Esophagus (tissue), 2 donors: ENCODE measurements around the gene OSBPL8. TPM values are rescaled to one million over a fixed set of nuclear protein-coding genes. Genes with fewer than 3 reads are reported as not detected.
"Not testable (repeated sequence)": the region's sequence is repeated elsewhere in the genome, so short reads cannot be mapped to it uniquely, and the experiment has no call there.

Source experiments
- H3K27ac ChIP-seq, 2 donors: one replicate each; pipeline ENCODE4 v1.5.1; 2013; ENCODE audit warnings: low read depth in 2 of 2, mild to moderate bottlenecking in 2 of 2, inconsistent platforms in 1 of 2, low read length in 1 of 2, moderate library complexity in 1 of 2
- H3K27me3 ChIP-seq, 2 donors: one replicate each; pipeline ENCODE4 v1.6.1; 2013; ENCODE audit warnings: low read length in 2 of 2, control low read depth in 1 of 2, mild to moderate bottlenecking in 1 of 2; ENCODE audit not compliant: insufficient read depth in 2 of 2, control insufficient read depth in 1 of 2
- H3K36me3 ChIP-seq, 2 donors: one replicate each; pipeline ENCODE4 v1.6.1; 2013; ENCODE audit warnings: low read length in 1 of 2; ENCODE audit not compliant: control insufficient read depth in 2 of 2, insufficient read depth in 2 of 2
- H3K4me1 ChIP-seq, 2 donors: one replicate each; pipeline ENCODE4 v1.6.1; 2013; ENCODE audit warnings: low read length in 1 of 2; ENCODE audit not compliant: control insufficient read depth in 2 of 2, insufficient read depth in 2 of 2
- H3K4me3 ChIP-seq, 2 donors: one replicate each; pipeline ENCODE4 v1.5.1; 2013; ENCODE audit warnings: low read length in 2 of 2, mild to moderate bottlenecking in 2 of 2, low read depth in 1 of 2, moderate library complexity in 1 of 2
- H3K9me3 ChIP-seq, 2 donors: one replicate each; pipeline ENCODE4 v1.6.1; 2013; ENCODE audit warnings: mild to moderate bottlenecking in 2 of 2, low read depth in 1 of 2, low read length in 1 of 2, moderate library complexity in 1 of 2; ENCODE audit not compliant: control insufficient read depth in 2 of 2, insufficient read depth in 1 of 2
- WGBS, 2 donors: extraction: QIAGEN DNeasy Blood & Tissue Kit; methylation state at CpG; one replicate each; pipeline ENCODE4 v1.1.7; 2013; 5-methylcytosine and 5-hydroxymethylcytosine counted together
- polyA plus RNA-seq, 2 donors: library from polyadenylated mRNA; stranded (reverse); fragments of 200-250 nt; gene quantifications; one replicate each; pipeline ENCODE4 v1.2.3, GENCODE V29; 2013
- donor health status: healthy with polysubstance abuse.
- donor health status: Bipolar disorder and iron deficiency.

OSBPL8 gene
- polyA plus RNA-seq, 2 donors = 9.3 to 11.1 TPM

DNA sequence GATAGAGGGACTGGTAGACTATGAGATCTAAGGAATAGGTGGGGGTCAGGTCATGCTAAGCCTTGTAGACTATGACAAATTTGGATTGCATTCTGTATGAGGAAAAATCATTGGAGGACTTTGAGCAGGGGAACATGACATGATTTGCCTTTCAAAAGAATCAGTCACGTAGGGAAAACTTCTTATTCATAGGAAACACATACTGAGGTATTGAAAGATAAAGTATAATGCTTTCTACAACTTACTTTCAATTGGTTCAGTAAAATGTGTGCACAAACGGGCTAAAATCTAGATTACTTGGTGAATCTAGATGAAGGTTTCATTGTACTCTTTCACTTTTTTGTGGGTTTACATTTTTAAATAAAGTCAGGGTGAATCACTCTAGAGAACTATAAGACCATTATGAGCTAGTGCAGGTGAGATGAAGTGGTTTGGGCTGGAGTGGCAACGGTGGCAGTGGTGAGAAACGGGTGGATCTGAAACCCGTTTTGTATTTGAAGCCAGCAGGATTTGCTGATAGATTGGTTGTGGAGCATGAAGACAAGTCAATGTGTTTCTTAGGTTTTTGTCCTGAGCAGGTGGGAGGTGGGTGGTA, 218.0 kb downstream of the OSBPL8 start:
- no peaks in the 10 kb centered on the region for H3K27me3 ChIP-seq
- H3K9me3 ChIP-seq = no peaks in the 10 kb centered on the region
- peak overlapping the region in 1 of 2 donors; percentile 9 for H3K27ac ChIP-seq
- 68 to 71% methylated on average over 5 of the region's 5 CpGs for WGBS, 2 donors
- H3K4me3 ChIP-seq = no peak overlapping the region
- H3K4me1 ChIP-seq = no peaks in the 10 kb centered on the region
- no peaks in the 10 kb centered on the region for H3K36me3 ChIP-seq

GRCh38 chr12:76340680-76341435, 218.7 kb downstream of the OSBPL8 start:
- Histone ChIP-seq H3K27ac (no peak overlapping the region), H3K4me3 (no peak overlapping the region), H3K36me3 (no peaks in the 10 kb centered on the region), H3K4me1 (no peaks in the 10 kb centered on the region), H3K27me3 (no peaks in the 10 kb centered on the region), H3K9me3 (no peaks in the 10 kb centered on the region)
- WGBS, 2 donors = 75 to 78% methylated on average over 9 of the region's 9 CpGs

- no peak overlapping the region for H3K27ac ChIP-seq
- 85 to 87% methylated on average over 3 of the region's 3 CpGs for WGBS, 2 donors
- no peaks in the 10 kb centered on the region for H3K27me3 ChIP-seq
- no peaks in the 10 kb centered on the region for H3K4me1 ChIP-seq
- H3K4me3 ChIP-seq = no peak overlapping the region
- H3K36me3 ChIP-seq = no peaks in the 10 kb centered on the region
- H3K9me3 ChIP-seq = no peaks in the 10 kb centered on the region
These were observed 222.0 kb downstream of the OSBPL8 start for GRCh38 chr12:76337583-76337982.

DNA sequence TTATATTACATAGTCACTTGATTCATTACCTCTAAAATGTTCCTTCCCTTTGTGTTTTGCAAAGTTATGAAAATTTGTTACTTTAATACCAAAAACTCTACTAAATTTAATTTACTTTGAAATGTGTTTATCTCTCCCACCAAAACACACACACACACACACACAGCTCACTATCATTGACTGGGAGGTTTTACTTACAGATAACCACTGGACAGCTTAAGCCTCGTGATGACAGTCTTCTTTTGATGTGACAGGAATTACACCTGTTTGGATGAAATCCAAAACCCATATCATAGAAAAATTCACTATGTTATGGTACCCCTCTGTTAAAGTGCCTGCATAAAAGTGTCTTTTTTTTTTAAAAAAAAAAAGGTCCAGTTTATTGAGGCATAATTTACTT, 227.0 kb downstream of the OSBPL8 start:
- Histone ChIP-seq H3K36me3 (no peaks in the 10 kb centered on the region), H3K4me3 (no peak overlapping the region), H3K27me3 (no peaks in the 10 kb centered on the region), H3K9me3 (no peaks in the 10 kb centered on the region), H3K27ac (no peak overlapping the region), H3K4me1 (no peaks in the 10 kb centered on the region)
- 20 to 32% methylated on average over 1 of the region's 1 CpG for WGBS, 2 donors

DNA sequence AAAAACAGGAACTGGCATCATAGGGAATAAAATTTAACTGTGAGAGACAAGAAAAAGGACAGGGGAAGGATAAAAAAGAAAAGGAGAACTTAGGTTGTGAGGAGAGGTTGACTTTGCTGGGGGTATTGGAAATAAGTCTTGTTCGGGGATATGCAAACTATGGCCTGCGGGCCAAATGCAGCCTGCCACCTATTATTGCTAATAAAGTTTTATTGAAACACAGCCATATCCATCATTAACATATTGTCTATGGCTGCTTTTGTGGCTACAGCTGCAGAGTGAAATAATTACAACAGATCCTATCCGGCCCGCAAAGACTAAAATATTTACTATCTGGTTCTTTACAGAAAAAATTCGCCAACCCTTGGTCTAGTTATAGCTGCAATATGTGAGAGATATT, 230.0 kb downstream of the OSBPL8 start:
- no peaks in the 10 kb centered on the region for H3K27me3 ChIP-seq
- H3K4me3 ChIP-seq = no peak overlapping the region
- WGBS, 2 donors = 95 to 96% methylated on average over 5 of the region's 5 CpGs
- no peaks in the 10 kb centered on the region for H3K36me3 ChIP-seq
- no peaks in the 10 kb centered on the region for H3K4me1 ChIP-seq
- H3K9me3 ChIP-seq = no peaks in the 10 kb centered on the region
- H3K27ac ChIP-seq = no peak overlapping the region

- Histone ChIP-seq H3K4me1 (no peaks in the 10 kb centered on the region), H3K4me3 (no peak overlapping the region), H3K27me3 (no peaks in the 10 kb centered on the region), H3K36me3 (no peaks in the 10 kb centered on the region), H3K9me3 (no peaks in the 10 kb centered on the region), H3K27ac (no peak overlapping the region)
- WGBS, 2 donors = 65 to 80% methylated on average over 2 of the region's 2 CpGs
These were observed 230.4 kb downstream of the OSBPL8 start for GRCh38 chr12:76329159-76329558.

DNA sequence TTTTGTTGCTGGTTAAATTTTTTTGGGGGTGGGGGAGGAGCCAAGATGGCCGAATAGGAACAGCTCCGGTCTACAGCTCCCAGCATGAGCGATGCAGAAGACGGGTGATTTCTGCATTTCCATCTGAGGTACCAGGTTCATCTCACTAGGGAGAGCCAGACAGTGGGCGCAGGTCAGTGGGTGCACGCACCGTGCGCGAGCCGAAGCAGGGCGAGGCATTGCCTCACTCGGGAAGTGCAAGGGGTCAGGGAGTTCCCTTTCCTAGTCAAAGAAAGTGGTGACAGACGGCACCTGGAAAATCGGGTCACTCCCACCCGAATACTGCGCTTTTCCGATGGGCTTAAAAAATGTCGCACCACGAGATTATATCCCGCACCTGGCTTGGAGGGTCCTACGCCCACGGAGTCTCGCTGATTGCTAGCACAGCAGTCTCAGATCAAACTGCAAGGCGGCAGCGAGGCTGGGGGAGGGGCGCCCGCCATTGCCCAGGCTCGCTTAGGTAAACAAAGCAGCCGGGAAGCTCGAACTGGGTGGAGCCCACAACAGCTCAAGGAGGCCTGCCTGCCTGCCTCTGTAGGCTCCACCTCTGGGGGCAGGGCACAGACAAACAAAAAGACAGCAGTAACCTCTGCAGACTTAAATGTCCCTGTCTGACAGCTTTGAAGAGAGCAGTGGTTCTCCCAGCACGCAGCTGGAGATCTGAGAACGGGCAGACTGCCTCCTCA, 239.8 kb downstream of the OSBPL8 start:
- not testable (repeated sequence) for H3K4me3 ChIP-seq, H3K4me1 ChIP-seq, H3K27ac ChIP-seq, H3K9me3 ChIP-seq, H3K27me3 ChIP-seq, H3K36me3 ChIP-seq
- WGBS, 2 donors = 53 to 63% methylated on average over 28 to 30 of the region's 32 CpGs

DNA sequence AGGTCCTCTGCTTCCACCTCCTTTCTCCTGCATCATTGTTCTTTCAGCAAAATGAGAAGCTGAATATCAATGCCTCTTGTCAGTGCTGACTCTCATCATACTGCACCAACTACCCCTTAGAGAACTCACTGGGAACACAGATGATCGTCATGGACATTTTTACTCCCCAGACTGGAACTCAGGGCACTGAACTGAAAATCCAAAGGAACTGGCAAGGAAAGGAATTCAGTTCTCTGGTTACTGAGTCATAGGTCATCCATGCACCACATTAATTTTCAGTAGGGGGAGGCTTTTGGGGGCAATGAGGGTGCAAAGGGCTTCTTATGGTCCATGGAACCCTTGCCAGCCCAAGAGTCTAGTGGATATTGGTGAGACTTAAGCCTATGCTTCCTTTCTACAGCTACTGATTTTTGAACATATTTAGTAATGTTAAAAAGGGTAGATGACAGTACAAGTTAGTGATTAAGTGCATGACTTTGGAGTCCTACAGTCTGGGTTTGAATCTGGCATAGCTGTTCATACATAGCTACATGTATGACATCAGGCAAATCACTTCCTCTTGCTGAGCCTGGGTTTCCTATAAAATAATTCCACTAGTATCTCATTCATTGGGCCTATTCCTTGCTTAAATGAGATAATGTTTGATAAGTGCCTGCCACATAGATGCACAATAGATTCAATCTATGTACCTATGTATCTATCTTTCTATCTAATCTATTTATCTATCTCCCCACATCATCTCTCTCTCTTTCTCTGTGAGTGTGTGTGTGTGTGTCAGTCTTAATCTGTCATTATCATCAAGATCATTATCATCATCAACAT, 240.6 kb downstream of the OSBPL8 start:
- H3K36me3 ChIP-seq = no peaks in the 10 kb centered on the region
- WGBS, 2 donors = 92 to 99% methylated on average over 1 of the region's 1 CpG
- H3K27ac ChIP-seq = no peak overlapping the region
- peaks cover 0 to 2% of the 10 kb centered on the region in 2 donors for H3K9me3 ChIP-seq
- no peaks in the 10 kb centered on the region for H3K27me3 ChIP-seq
- H3K4me3 ChIP-seq = no peak overlapping the region
- H3K4me1 ChIP-seq = no peaks in the 10 kb centered on the region

GRCh38 chr12:76317976-76318375, 241.6 kb downstream of the OSBPL8 start:
- WGBS, 2 donors = 94 to 96% methylated on average over 1 of the region's 1 CpG
- H3K27ac ChIP-seq = no peak overlapping the region

More at GRCh38 chr12:76317976-76318375, 241.6 kb downstream of the OSBPL8 start:
- no peak overlapping the region for H3K4me3 ChIP-seq
- H3K9me3 ChIP-seq = peaks cover 0 to 2% of the 10 kb centered on the region in 2 donors
- no peaks in the 10 kb centered on the region for H3K27me3 ChIP-seq
- H3K36me3 ChIP-seq = no peaks in the 10 kb centered on the region
- no peaks in the 10 kb centered on the region for H3K4me1 ChIP-seq
